ENCODE measurements around the gene TTC22.

TTC22 gene

GRCh38 chr1:54834007-54834541, 33.0 kb upstream of the TTC22 start:
- DNase-seq (ENCODE audit: low read depth in 1 of 2, low spot score in 1 of 2), result no peak

DNA sequence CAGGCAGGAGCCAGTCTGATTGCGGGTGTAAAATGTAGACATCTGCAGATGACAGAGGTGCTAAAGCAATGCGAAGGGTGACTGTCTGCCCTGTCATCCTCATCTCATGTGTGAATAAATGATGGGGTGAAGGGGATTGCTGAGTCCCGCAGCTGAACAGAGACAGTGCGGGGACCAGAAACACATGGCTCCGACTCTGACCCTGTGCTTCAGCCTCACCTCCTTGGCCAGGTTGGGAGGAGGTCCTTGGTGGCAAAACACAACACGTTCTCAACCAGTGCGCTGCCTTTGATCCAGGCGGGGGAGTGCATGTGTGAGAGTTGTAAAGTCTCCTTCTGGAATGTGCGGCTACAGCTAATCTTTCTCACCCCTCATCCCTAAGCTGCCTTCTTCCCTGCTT, 32.0 kb upstream of the TTC22 start:
- DNase-seq (ENCODE audit: low read depth in 1 of 2, low spot score in 1 of 2), result no peak

GRCh38 chr1:54826226-54826816, 25.2 kb upstream of the TTC22 start:
- no peak for DNase-seq (ENCODE audit: low read depth in 1 of 2, low spot score in 1 of 2)

GRCh38 chr1:54825696-54826095, 24.6 kb upstream of the TTC22 start:
- no peak for DNase-seq (ENCODE audit: low read depth in 1 of 2, low spot score in 1 of 2)

DNA sequence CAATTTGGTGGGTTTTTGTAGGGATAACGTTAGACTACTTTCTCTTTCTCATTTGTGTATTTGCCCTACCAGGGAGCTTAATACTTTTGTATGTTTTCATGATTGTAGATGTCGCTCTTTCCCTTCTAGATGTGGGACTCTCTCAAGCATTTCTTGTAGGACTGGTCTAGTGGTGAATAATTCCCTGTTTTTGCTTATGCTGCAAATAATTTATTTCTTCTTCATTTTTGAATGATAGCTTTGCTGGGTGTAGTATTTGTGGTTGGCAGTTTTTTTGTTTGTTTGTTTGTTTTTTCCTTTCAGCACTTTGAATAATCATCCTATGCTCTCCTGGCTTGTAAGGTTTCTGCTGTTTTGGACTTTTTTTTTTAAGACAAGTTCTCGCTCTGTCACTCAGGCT, 22.5 kb upstream of the TTC22 start:
- no peak for DNase-seq (ENCODE audit: low read depth in 1 of 2, low spot score in 1 of 2)

DNA sequence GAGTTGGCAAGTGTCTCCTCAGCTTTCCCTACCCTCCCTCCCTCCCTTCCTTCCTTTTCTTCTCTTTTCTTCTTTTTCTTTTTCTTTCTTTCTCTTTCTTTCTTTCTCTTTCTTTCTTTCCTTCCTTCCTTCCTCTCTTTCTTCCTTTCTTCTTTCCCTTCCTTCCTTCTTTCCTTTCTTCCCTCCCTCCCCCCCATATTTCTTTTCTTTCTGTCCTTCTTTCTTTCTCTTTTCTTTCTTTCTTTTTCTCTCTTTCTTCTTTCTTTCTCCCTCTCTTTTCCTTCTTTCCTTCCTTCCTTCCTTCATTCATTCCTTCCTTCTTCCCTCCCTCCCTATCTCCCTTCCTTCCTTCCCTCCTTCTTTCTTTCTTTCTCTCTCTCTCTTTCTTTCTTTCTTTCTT, 18.6 kb upstream of the TTC22 start:
- DNase-seq (ENCODE audit: low read depth in 1 of 2, low spot score in 1 of 2), result no peak

GRCh38 chr1:54819195-54819536, 18.0 kb upstream of the TTC22 start:
- DNase-seq (ENCODE audit: low read depth in 1 of 2, low spot score in 1 of 2), result no peak

DNA sequence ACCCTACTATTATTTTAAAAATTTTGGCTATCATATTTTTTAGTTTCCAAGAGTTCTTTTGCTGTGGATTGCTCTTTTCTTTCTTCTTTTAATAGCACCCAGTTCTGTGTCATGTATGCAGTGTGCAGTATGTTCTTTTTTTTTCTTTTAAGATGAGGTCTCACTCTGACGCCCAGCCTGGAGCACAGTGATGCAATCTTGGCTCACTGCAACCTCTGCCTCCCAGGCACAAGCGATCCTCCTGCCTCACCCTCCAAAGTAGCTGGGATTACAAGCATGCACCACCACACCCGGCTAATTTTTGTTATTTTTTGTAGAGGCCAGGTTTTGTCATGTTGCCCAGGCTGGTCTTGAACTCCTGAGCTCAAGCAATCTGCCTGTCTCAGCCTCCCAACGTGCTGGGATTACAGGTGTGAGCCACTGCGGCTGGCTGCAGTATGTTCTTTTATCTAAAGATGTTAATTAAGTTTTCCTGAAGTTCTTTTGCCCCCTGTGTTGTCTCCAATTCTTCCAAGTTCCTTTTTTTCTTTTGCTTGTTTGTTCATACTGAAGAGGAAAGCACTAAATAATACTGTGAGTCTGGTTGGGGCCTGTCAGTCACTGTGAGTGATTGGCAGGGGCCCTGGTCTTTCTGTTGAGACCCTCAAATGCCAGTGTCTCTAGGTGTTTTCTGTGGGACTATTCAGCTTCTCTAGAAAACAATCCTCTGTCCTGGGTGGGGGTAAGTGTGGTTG, 17.5 kb upstream of the TTC22 start:
- DNase-seq (ENCODE audit: low read depth in 1 of 2, low spot score in 1 of 2), result no peak

DNA sequence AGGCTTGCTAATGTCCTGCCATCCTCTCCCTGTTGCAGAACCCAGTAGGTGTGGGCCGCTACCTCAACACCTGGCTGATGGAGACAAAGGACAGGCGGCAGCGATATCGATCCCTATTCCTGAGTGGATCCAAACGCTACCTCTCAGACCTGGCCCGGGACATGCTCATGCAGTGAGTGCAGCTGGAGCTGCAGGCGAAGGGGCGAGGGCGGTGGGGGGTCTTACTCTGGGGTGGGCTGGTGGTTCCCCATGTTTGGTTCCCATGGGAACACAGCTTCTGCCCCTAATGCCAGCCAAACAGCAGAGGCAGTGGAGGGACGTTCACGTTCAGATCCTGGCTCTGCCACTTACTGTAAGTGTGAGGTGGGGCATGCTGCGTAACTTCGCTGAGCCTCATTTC, 15.8 kb upstream of the TTC22 start:
- DNase-seq (ENCODE audit: low read depth in 1 of 2, low spot score in 1 of 2), result no peak

- DNase-seq (ENCODE audit: low read depth in 1 of 2, low spot score in 1 of 2), result no peak
Measured at GRCh38 chr1:54816130-54816529, 15.0 kb upstream of the TTC22 start.

GRCh38 chr1:54815086-54815876, 14.2 kb upstream of the TTC22 start:
- no peak for DNase-seq (ENCODE audit: low read depth in 1 of 2, low spot score in 1 of 2)

GRCh38 chr1:54814571-54814970, 13.4 kb upstream of the TTC22 start:
- DNase-seq (ENCODE audit: low read depth in 1 of 2, low spot score in 1 of 2), result no peak

GRCh38 chr1:54814126-54814498, 13.0 kb upstream of the TTC22 start:
- no peak for DNase-seq (ENCODE audit: low read depth in 1 of 2, low spot score in 1 of 2)

DNA sequence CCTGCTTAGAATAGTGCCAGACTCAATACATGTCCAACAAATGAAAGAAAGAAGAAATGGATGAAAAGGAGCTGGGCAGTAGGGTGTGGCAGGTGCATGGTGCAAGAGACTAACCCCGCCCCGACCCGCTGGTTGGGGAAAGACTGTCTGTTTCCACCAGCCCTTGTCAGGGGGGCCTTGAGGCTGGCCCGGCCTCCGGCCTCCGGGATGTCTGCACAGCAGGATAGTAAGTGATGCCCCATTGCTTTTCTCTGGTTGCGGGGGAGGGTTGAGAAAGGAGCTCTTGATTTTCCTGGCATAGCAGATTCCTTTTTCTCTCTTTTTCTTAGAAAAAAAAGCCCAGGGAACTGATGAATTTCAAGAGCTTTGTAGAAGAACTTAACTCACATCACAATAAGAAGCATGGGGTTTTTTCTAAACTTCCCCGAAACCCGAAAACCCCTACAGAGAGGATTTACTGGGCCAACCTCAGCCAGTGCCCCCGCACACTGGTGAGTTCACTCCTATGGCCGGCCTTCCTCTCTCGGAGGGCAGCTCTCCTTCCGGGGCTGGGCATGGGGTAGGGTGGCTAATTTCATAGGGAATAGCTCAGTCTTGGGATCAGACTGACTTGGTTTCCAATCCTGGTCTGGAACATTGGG, 12.5 kb upstream of the TTC22 start:
- DNase-seq (ENCODE audit: low read depth in 1 of 2, low spot score in 1 of 2), result no peak

DNA sequence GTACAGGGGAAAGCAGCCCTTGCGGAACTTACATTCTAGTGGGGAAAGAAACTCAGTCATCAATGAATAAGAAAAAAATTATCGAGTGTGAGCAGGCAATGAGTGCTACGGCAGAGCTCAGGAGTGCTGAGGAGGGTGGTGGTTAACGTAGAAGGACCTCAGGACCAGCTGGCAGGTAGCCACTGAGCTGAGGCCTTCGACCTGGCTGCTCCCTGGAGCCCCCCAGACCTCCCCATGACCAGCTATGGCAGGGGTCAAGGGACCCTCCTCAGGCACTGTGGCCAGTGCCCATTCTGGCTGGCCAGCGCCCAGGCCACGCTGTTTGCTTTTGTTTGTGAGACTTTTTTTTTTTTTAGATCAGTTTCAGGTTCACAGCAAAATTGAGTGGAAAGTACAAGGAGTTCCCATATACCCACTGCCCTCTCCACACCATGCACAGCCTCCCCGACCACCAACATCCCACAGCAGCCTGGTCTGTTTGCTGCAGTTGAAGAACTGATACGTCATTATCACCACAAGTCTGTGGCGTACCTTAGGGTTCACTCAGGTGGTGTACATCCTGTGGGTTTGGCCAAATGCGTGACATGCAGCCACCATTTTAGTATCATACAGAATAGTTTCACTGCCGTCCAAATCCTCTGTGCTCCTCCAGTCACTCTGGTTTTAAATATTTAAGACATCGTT, 11.8 kb upstream of the TTC22 start:
- no peak for DNase-seq (ENCODE audit: low read depth in 1 of 2, low spot score in 1 of 2)

- DNase-seq (ENCODE audit: low read depth in 1 of 2, low spot score in 1 of 2), result no peak
Measured at GRCh38 chr1:54811739-54812655, 10.9 kb upstream of the TTC22 start.

DNA sequence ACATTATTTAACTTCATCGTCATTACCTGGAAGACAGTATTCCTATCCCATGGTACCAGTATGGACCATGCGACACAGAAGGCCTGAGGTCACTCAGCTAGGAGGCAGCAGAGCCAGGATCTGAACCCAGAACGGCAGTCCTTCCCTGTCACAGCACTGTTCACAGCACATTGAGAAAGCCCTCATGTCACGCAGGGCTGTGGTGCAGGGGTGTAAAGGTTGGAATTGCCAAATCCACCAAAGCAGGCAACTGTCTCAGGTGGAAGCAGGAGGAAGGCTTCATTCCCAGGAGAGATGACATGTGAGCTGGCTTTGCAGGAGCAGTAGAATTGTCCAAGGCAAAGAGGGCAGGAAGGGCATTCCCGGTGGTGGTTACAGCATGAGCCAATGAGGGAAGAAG, 9.9 kb upstream of the TTC22 start:
- DNase-seq (ENCODE audit: low read depth in 1 of 2, low spot score in 1 of 2), result no peak

DNA sequence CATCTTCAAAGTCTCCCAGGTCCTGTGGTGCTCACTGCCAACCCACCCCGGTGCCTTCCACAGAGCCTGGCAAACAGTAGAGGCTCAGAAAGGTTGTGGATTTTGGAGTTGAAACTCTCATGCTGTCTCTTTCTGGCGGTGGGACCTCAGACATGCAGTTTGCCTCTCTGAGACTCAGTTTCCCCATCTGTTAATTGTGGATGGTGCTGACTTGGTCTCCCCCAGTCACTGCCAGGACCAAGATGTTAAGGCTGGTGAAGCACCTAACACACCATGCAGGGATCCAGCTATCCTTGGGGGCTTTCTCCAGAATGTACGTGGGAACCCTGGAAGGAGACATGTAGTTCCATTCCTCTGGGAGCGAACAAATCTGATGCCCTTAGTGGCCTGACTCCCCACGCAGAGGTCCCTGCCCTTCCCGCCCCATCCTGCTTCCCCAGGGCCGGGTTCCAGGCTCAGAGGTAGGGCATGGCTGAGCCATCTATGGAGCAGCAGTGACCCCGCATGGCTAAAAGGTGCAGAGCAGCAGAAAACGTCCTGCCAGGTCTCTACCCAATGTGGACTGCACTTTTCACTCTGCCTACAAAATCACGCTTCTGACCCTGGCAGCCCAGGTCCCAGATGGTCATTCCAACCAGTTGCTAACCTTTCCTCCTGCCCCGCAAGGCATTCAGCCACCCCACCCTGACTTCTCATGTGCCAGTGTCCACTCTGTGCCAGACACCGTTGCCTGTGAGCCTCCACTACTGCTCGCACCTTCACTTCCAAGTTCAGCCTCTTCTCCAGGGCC, 9.2 kb upstream of the TTC22 start:
- peak; percentile 43 to 47 for DNase-seq (ENCODE audit: low read depth in 1 of 2, low spot score in 1 of 2)

DNA sequence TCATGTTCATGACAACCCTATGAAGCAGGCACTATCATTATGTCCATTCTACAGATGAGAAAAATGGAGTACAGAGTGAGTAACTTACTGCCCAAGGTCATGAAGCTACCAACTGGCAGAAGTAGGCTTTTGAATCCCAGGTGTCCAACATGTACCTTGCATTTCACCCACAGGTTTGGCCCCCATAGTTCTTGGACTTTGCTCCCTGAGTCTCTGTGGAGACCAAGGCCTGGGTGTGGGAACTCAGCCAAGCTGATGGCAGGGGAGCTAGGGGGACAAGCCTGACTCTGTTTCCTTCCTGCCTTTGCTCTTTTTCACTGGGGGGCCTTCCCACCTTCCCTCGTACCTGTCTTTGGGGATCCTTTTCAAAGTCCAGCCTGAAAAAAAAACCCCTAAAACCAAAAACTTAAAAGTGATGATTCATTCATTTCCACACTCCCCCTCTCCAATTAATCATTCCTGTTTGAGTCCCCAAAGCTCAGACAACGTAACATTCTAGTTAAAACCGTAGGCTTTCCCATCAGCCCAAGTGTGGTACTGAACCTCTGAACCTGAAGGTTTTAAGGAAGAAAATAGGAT, 8.5 kb upstream of the TTC22 start:
- no peak for DNase-seq (ENCODE audit: low read depth in 1 of 2, low spot score in 1 of 2)
